ENCODE data around the gene BRD4. TPM values are rescaled to one million over a fixed set of nuclear protein-coding genes. Genes with fewer than 3 reads are reported as not detected.

Gene BRD4
- total and polyA plus RNA-seq, 2 of the 13 experiments (the other 11 are each of a cell fraction or from before 2014, with no cell fraction given): 10.5 to 11.4 TPM

- TF ChIP-seq ZBTB49 (CRISPR knock-in tag; IDR thresholded peaks at IDR 0.05; ENCODE audit: borderline replicate concordance): no peak
- no peak for TF ChIP-seq ISL2 (CRISPR knock-in tag; IDR thresholded peaks at IDR 0.05)
These were observed 42.6 kb upstream of the BRD4 start (continued) for GRCh38 chr19:15374796-15375440.

GRCh38 chr19:15374105-15374651, 41.8 kb upstream of the BRD4 start:
- intact Hi-C loops (cut with micrococcal nuclease; ENCODE audit: unreplicated experiment): loop anchor here (10.0 kb wide), 1 partner anchor 89 kb away; no protein-coding TSS in a partner anchor
- no peak overlapping the region for H3K4me2 ChIP-seq (ENCODE audit: low read depth, low read length)
- H3K9ac ChIP-seq (ENCODE audit: insufficient read depth, low read depth, low read length): no peak overlapping the region
- no peaks in the 10 kb centered on the region; a peak in 1 of 5 replicates for H3K27me3 ChIP-seq (ENCODE audit: control insufficient read depth in 1 of 2, insufficient read depth in 2 of 2, low read length in 2 of 2)
- H3K9me3 ChIP-seq (ENCODE audit: low read length): no peaks in the 10 kb centered on the region
- peaks cover 22 to 58% of the 10 kb centered on the region in 2 experiments for H3K36me3 ChIP-seq (replicated peaks in 1 of 2; ENCODE audit: control insufficient read depth in 1 of 2, insufficient read depth in 2 of 2, low read length in 2 of 2)
- no TSS peak for BruUV-seq (replicated peaks)
- peaks cover 23% of the 10 kb centered on the region for H3K4me1 ChIP-seq (ENCODE audit: insufficient read depth, low read length)
- FAIRE-seq (no peak), DNase-seq (ENCODE audit: low spot score) (no peak), ATAC-seq (no peak)
- no peak overlapping the region for H2AFZ ChIP-seq (ENCODE audit: low read length)
- CTCF ChIA-PET (ENCODE audit: low intra/inter-chr PET ratio, low total read pairs): no interaction called here
- no peak overlapping the region for H3K4me3 ChIP-seq (replicated peaks in 1 of 3; ENCODE audit: insufficient read depth in 1 of 3, low read depth in 2 of 3, low read length in 3 of 3)
- POLR2A ChIA-PET: no interaction called here
- 94% methylated on average over 14 of the region's 21 CpGs for WGBS (ENCODE audit: low lambda C conversion rate)
- no peak overlapping the region for H3K27ac ChIP-seq (ENCODE audit: extremely low read length, insufficient read depth, low read length)
- H3K79me2 ChIP-seq (ENCODE audit: insufficient read depth, low read length): peaks cover 59% of the 10 kb centered on the region
- in situ Hi-C loops (cut with HindIII; ENCODE audit: extremely low pct_ligation_motif_present, low pct_unique_long_range_greater_than_20kb): no loop called here
- peaks cover 36% of the 10 kb centered on the region for H4K20me1 ChIP-seq (ENCODE audit: insufficient read depth, low read length)
- TF ChIP-seq SIN3A (IDR thresholded peaks at IDR 0.05; ENCODE audit: borderline replicate concordance, low read depth, low read length) (no peak), AGO2 (optimal IDR thresholded peaks at IDR 0.05; ENCODE audit: low read depth, low read length) (no peak), KLF11 (CRISPR knock-in tag; IDR thresholded peaks at IDR 0.05) (no peak), XBP1 (CRISPR knock-in tag; IDR thresholded peaks at IDR 0.05) (no peak), PAXIP1 (CRISPR knock-in tag; conservative IDR thresholded peaks at IDR 0.05) (no peak), ZNF713 (CRISPR knock-in tag; IDR thresholded peaks at IDR 0.05) (no peak), ZNF619 (CRISPR knock-in tag; IDR thresholded peaks at IDR 0.05) (no peak), MEIS1 (CRISPR knock-in tag; IDR thresholded peaks at IDR 0.05; ENCODE audit: borderline replicate concordance) (no peak), YY1 (IDR thresholded peaks at IDR 0.05; ENCODE audit: insufficient read depth, insufficient replicate concordance, low read depth, low read length) (no peak), CAMTA2 (CRISPR knock-in tag; IDR thresholded peaks at IDR 0.05; ENCODE audit: borderline replicate concordance) (no peak), RXRB (CRISPR knock-in tag; IDR thresholded peaks at IDR 0.05; ENCODE audit: borderline replicate concordance) (no peak), ZNF883 (CRISPR knock-in tag; IDR thresholded peaks at IDR 0.05; ENCODE audit: not compliant biosample characterization) (no peak), RBM39 (IDR thresholded peaks at IDR 0.05; ENCODE audit: low read depth, low read length, poor library complexity, severe bottlenecking) (no peak)
